Activated CD8-positive, alpha-beta memory T cell treated with anti-CD3 and anti-CD28 coated beads for 1 hour (primary cell): Measurements from ENCODE around the gene RYR3.

ENCODE experiments used
- DNase-seq, 2 donors: peaks; one replicate each; pipeline ENCODE4 v3.0.0-alpha.2; 2020; ENCODE audit warnings: low read depth in 1 of 2; ENCODE audit errors: extremely low read depth in 1 of 2

RYR3 gene

DNA sequence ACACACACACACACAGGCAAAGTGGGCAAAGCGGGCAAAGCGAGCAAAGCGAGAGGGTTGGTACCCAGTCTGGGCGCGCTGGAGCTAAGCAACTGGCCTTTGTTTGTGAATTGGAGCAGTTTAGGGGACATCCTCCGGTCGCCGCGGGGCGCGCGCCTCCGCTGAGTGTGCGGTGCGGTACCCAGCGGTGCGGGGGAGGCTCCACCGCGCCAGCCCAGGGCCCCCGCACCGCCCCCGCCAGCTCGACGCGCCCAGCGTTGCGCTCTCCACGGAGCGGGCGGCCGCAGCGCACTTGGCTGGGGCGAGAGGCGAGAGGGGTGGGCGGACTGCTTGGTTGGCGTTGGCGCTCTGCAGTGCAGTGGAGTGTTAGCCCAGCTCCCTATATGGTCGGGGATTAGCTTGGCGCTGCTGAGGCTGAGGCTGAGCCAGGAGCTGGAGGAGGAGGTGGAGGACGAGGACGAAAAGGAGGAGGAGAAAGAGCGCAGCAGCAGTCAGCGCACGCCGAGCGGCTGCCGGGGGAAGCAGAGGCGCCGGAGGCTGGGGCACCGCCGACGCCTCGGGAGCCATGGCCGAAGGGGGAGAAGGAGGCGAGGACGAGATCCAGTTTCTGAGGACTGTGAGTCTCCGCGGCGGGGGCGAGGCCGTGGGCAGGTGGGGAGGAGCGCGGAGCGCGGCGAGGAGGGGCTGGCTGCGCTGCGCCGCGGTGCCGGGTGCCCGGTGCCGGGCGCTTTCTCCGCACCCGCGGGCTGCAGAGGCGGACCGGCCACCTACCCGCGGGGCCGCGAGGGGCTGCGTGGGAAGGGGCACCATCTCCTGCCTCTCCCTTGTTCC is at the start of gene RYR3:
Gene RYR3, plus strand, starts transcription at position 487 of the 831 bp plus-strand sequence. Its CDS starts 79 bp downstream, at position 566.
- no peak for DNase-seq

DNA sequence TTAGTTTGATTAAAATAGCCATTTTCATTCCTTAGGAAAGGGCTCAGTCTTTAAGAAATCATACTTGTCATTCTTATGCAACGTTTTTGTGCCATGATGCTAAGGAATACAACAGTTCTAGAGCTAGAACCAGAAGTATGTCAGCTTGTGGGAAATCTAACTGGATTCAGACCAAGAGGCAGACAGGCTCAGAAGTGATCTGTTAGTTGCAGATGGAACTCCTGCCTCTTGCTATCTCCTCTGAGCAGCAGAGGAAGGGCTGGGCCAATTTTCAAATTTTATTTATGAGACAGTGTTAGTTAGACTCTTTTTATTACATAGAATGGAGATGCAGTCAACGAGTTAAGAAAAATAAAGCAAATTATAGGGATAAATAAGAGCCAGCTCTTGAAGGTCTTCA is 48.5 kb upstream of the RYR3 start:
- DNase-seq, result no peak

DNA sequence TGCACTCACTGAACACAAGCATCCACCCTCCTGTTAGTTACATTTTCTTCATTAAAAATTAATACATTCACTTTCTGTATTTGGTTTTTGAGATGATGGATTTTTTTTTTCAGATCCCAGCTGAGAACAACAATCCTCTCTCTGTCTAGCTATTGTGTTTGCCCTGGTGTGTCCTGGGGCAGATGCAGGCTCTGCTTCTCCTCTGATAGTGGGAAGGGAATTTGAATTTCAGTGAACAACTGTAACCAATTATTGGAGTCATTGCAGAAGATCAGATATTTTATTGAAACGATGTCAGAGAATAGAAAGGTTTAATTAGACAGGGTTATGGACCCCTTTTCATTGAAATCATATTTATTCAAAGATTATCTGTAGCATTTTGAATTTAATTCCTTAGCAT is 33.1 kb upstream of the RYR3 start:
- no peak for DNase-seq

DNA sequence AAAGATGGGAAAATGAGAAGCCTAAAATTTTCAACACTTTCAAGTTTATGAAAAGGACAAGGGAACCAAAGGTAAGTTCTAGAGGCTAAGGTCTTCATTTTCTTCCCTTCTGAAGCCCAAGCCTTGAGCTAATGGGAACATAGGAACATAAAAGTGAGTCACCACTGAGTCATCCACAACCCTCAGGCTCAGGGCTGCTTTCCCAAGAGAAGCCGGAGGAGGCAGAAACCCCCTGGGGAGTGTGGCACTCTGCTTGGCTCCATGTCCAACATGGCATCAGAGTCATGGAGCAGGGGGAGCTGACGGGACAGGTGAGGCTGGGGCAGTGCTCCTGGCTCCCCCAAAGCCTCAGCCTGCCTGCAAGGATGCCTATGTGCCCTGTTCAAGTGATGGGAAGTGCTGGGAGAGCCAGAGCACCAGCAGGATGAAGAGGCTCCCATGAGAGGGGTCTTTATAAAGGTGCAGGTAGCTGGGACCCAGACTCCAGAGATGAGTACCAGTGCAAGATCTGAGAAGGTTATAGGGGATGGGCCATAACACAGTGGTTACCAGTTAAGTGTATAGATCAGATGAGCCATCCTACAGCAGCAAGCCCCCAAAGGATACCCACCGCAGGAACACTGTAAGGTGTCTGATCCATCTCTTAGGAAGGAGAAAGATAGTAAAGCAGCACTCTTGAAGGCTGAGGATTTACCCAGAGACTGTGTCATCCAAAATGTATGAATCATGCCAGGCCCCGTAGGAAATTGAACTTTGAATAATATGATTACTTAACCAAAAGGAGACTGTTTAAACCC is 31.8 kb upstream of the RYR3 start:
- DNase-seq, result no peak

DNA sequence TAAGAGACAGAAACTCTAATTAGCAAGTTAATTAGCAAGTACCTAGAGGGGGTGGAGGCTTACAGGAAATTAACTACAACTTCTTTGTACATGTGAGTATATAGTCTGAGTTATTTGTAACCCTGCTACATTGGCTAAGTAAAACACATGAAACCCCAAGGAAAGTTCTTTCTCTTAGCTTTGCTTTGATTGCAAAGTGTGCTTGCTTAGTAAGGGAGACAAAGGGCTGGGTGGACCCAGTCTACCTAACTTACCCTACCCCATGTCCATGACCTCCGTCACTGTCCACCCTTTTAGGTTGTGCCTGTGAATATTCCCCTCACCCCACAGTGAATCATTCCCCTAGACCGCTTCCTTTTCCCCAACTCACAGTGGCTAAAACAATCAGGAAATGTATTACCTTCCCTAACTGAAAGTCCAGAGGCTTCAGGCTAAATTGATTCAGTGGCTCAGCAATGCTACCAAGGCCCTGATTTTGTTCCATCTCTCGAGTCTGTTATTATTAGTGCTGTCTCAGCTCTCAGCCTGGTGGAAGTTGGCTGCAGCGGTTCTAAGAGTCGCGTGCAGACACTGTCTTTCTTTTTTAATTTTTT is 31.1 kb upstream of the RYR3 start:
- DNase-seq, result no peak

- no peak for DNase-seq
Measured at GRCh38 chr15:33282226-33283020, 28.3 kb upstream of the RYR3 start.

DNA sequence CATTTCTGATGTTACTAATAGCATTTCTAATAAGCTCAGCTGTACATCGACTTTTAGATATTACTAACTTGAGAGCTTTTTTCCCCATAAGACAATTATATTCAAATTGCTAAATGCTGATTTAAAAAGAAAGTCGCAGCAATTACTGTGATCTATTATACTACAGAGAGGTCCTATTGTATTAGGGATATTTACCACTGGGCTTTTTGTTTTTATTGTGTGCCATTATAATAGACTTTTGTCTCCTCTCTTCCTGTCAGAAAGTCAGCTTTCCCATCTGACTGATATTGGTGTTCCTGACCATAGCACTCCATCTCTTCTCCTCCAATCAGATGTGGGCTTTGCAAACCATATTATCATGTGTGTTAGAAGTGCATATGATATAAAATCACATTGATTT is 27.2 kb upstream of the RYR3 start:
- DNase-seq, result no peak

DNA sequence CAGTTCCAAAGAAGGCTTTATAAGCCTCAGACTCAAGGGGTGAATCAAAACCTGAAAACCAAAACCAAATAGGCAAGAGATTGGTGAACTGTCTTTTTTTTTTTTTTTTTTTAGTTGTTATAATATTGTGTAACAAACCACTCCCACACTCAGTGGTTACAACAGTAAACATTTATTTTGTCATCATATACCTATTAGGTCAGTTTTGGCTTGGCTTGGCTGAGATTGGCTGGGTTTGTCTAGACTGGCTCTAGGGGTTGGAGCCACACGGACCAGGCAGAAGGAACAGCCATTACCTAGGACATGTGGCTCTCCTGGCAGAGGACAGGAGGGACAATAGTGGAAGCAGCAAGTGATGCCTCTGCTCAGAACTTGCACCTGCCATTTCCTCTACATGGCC is 26.4 kb upstream of the RYR3 start:
- DNase-seq, result no peak

DNA sequence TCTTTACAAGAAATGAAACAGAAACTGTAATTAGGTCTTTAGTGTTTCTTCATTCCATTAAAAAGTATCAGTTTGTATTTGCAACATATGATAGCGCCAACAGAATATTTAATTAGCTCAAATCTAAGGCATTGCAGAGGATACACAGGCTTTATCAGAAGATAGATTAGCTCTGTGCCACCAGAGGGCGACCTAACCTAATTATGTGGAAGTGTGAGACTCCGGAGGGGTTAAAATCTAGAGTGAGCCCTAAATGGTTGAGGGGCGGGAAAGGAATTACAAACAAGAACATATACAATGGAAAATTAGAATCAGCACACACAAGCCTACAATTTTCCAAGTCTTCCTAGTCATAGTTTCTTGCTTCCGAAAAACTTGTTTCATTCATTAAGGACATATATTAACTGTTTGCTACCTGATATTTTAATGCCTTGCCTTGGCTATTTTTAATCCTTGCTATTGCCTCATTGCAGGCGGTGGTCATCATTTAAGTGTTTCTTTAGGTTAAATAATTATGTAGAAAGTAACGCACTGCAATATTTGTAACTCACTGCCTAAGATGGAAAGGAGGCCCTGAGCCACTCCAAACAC is 18.0 kb upstream of the RYR3 start:
- DNase-seq, result no peak

DNA sequence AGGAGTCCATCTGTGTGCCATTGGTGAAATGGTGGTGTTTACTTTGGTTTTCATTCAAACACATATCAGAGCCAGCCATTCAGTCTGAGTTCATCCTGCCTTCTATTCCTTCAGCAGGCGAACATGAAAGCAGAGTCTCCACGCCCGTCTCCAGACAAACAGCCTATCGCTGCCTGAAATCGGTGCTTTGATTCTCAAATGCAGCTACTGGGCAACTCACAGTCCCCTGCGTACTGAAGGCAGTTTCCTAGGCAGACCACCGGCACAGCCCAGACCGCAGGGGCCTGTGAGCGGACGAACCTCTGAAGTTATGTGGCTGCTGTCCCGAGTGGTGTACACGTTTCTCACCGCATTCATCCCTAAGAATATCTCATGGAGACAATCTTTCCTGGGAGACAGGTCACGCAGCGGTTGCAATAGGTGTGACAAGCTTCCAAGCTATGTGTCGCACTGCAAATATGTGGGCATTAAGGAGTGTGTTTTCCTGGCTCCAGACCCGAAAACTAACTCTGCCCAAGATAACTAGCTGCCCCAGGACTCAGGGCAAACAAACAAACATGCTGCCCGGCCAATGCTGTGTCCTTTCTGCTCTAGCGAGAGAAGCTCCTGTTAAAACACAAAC is 16.9 kb upstream of the RYR3 start:
- DNase-seq, result no peak

- DNase-seq, result no peak
Measured at GRCh38 chr15:33296050-33296449, 14.7 kb upstream of the RYR3 start.

GRCh38 chr15:33296856-33297255 is 13.9 kb upstream of the RYR3 start:
- no peak for DNase-seq

- no peak for DNase-seq
Measured at GRCh38 chr15:33298631-33299030, 12.1 kb upstream of the RYR3 start.

GRCh38 chr15:33304924-33305323 is 5.8 kb upstream of the RYR3 start:
- no peak for DNase-seq

DNA sequence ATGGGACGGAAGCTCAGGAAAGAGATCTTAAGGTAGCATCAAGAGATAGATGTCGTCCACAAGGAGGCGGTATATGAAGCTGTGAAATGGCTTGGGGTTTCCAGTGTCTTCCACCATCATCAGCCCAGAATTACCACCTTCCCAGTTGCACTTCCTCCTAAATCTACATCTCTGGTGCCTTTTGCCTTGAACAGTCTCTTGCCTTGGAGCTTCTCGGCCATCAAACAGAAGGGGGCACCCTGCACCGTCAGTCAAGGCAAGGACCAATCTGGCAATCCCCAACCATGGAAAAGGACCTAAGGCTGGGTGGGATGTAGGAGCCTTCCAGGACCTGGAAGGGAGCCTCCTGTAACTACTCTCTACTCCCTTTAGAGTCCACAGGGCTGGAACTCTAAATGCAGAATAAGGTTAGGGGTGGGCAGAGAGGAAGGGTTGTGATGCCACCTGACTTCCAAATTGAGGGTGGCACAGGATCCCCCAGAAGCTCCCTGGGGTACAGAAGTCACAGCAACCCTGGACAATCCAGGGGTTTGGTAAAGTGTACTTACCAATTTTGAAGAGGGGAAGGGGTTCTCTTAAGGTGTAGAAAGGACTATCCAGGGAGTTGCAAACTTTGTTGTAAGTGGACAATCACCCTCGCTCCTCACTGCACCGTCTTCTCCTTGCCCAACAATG is 1.0 kb upstream of the RYR3 start:
- no peak for DNase-seq

DNA sequence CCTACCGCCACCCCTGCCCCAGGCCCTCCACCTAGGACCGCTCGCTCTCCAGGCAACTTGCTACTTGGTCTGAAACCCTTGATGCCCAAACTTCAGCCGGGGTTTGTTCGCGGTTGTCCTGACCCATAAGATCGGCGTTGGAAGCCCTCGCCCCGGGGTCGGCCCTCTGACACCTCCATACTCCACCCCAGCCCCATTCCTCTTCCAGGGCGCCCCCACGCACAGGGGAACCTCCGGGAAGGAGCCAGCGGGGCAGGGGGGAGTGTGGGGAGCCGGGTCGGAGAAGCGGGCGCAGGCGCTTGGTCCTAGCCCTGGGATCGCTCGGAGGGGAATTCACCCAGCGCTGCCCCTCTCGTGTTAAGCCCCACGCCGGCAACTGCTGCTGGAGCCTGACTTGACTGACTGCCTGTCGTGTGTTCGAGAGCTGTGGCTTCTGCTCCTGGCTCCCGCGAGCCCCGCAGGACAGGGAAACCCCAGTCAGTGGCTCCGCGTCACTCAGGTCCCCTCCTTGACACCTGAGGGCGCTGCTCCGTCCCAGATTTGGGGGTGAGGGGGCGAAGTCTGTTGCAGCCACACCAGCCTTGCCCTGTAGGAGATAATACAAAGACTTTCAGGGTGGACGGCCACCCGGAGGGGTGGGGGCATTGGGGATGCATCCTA is 675 bp downstream of the RYR3 start:
- no peak for DNase-seq

DNA sequence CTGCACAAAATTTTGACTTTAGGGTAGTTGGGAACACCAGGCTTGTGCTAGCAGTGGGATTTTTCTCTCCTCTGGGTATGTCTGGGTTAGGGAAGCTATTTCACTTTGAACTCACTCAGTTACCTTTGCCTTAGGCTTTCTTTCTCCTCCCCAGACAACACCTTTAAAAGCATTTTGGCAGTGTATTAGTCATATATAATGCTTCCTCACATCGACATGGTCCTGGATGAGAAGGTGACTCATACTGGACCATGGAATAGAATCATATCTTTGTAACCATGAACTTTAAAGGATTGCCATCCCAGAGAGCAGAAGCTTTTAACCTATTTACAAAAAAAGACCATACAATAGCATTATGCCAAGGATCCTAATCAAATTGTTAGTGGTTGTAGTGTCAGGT is 2.7 kb downstream of the RYR3 start:
- DNase-seq, result no peak

GRCh38 chr15:33314069-33314468 is 3.3 kb downstream of the RYR3 start:
- no peak for DNase-seq

DNA sequence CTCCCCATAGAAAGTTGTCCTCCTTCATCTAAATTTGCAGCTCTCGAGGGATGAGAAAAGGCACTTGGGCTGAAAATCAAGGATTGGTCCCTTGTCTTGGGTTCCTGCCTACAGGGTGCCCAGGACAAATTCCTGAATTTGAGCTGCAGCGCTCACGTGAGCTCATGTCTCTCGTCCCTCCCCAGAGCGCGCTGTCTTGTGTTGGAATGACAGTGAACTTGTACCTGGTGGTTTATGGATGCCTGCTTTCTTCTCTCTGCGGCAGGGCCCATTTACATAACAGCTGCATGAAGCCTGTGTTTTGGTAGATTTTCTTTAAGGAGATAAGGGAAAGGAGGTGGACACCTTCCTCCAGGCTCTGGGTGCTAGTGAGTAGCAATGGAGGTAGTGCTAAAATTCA is 4.3 kb downstream of the RYR3 start:
- DNase-seq, result no peak
